OCI-LY3 (cell line): Measurements from ENCODE around the gene MED9.

ENCODE experiments used
- CTCF ChIP-seq: fragments of 200-600, 300-600 bp; sonication (generic); IDR thresholded peaks from 2 replicates; pipeline ENCODE4 v1.5.1; 2014; ENCODE audit warnings: antibody characterized with exemption, low read length, low read depth
- EZH2phosphoT487 ChIP-seq: fragments of 200-600 bp; shearing (Covaris generic); IDR thresholded peaks from 2 replicates; pipeline ENCODE4 v1.6.1; 2018; ENCODE audit warnings: antibody characterized with exemption, mixed run types, low read depth

GRCh38 chr17:17511293-17511741 is 34.5 kb downstream of the MED9 start:
- TF ChIP-seq EZH2phosphoT487 (no peak), CTCF (no peak)
